ENCODE results near the gene GBP7.
"Not testable (repeated sequence)": the region's sequence is repeated elsewhere in the genome, so short reads cannot be mapped to it uniquely, and the experiment has no call there.

Gene GBP7

DNA sequence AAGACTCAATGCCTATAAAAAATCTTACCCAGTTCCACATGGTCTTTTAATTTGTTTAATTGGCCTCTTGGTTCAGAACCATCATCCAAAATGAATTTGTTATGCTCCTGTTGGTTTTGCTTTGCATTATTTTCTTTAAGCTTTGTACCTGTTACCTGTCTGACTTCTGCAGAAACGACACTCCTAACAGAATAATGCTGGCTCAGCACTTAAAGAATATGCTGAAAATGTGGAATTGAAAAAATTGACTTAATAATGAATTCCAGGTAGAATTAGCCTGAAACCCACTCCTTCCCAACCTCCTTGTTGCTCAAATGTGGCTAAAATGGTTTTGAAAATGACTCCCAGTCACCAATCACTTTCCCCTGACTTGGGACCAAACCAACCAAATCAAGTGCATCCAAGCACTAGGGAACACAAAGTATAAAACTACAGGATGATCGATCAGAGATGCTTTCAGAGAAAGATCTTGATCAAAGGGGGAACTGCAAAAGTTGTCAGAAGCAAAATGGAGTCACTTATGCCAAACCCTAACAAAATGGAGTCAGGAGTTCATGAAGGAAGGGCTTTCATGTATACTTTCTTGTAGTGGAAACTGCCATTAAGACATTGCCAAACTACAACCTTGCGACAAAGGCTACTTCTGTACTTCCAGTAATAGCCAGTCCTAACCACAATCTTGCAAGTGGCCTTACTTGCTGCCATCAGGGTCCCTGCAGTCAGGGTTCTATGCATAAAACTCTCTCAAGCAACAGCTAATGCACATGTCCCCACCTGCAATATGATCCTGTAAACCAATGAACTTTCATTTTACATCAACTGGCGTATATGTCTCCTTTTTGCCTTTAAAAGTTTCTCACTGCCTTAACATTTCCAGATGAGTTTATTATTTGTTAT is 5.4 kb downstream of the GBP7 start:
- DNase-seq (ENCODE audit: low read depth, low spot score), result no peak

- no peak for DNase-seq (ENCODE audit: low read depth, low spot score)
These were observed 6.6 kb downstream of the GBP7 start for GRCh38 chr1:89169166-89169565.

DNA sequence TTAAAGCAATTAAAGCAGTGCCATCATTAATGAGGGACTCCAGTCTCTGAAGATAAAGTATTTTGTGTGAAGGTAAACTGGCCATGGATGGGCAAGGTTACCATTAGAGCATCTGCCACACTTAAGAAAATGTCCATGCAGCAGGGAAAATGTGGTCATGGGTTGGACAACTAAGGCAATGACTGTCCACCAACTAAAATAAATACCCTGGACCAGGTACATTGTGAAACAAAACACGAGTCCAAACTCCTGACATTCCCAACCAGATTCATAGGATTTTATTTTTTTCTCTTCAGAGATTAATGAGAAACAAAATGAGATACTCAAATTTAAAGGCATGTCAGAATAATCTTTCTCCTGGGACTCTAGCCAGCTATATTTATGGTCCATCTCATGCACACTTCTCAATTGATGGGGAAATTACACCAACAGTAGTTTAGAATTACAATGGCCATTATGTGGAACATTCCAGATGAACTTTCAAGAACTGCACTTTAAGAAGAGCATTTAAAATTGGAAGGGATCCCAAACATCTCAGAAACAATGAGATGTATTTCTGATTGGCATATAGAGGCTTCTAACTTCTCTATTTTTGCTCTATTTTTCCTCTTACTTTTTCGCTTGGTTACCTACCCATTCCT is 8.1 kb downstream of the GBP7 start:
- DNase-seq (ENCODE audit: low read depth, low spot score), result no peak

- DNase-seq (ENCODE audit: low read depth, low spot score), result no peak
These were observed 9.1 kb downstream of the GBP7 start for GRCh38 chr1:89166705-89167104.

DNA sequence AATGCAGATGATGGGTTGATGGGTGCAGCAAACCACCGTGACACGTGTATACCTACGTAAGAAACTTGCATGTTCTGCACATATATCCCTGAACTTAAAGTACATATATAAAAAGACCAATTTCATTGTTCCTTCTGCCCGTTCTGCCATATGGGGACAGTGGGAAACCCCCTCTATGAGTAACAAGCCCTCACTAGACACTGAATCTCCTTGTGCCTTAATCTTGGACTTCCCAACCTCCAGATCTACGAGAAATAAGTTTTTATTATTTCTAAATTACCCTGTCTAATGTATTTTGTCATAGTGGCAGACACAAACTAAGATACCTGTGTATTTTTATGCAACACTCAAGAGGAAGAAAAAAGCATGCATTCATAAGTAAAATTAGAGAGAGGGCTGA is 10.0 kb downstream of the GBP7 start:
- DNase-seq (ENCODE audit: low read depth, low spot score), result no peak

DNA sequence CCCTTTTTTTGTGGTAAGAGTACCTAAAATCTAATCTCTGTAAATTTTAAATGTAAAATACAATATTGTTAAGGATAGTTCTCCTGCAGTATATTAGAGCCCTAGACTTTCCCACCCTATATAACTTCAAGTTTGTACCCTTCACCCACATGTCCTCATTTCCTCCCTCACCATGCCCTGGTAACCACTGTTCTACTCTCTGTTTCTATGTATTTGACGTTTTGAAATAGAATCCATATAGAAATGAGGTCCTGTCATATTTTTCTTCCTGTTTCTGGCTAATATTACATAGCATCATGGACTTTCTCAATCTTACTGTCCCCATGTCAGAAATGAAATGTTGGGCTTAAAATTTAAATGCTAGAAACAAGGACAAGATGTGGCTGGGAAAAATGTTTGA is 24.8 kb downstream of the GBP7 start:
- DNase-seq (ENCODE audit: low read depth, low spot score), result no peak

GRCh38 chr1:89149976-89150375 is 25.8 kb downstream of the GBP7 start:
- DNase-seq (ENCODE audit: low read depth, low spot score), result no peak

DNA sequence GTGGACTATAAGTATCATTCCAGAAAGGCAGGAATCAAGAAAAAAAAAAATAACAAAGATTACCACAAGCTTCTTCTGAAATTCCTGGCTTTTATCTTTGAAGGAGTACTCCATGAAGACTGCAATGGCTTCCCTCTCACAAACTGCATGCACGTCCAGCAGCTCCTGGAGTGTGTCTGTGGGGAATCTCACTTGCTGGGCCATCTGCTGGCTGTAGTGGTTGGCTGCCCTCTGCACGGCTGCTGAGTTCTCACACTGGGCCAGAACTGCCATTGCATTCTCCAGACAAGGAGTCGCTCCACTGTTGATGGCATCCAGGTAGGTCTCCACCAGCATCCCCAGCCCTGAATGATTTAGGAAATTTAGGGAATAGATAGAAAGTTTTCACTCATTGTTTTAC is 26.6 kb downstream of the GBP7 start:
- no peak for DNase-seq (ENCODE audit: low read depth, low spot score)

GRCh38 chr1:89147678-89148658 is 27.8 kb downstream of the GBP7 start:
- DNase-seq (ENCODE audit: low read depth, low spot score), result no peak

DNA sequence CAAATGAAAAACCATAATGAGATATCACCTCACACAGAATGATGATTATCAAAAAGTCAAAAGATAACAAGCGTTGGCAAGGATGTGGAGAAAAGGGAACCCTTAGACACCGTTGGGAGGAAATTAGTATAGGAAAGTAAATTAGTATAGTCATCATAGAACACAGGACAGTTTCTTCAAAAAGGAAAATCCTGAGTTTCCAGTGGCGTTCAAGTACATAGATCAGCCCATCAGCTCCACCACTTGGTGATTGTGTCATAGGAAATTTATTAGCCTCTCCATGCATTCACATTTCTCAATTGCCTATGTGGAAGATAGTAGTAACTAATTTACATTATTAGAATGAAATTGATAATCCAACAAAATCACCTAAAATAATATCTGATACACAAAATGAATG is 29.1 kb downstream of the GBP7 start:
- DNase-seq (ENCODE audit: low read depth, low spot score), result no peak

DNA sequence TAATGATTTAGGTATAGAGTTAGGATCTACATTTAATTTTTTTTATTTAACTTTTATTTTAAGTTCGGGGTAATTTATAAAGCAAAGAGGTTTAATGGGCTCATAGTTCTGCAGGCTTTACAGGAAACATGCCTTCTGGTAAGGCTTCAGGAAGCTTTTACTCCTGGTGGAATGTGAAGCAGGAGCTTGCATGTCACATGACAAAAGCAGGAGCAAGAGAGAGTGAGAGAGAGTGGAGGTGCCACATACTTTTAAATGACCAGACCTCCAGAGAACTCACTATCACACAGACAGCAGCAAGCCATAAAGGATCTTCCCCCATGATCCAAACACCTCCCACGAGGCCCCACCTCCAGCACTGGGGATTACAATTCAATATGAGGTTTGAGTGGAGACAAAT is 32.3 kb downstream of the GBP7 start:
- DNase-seq (ENCODE audit: low read depth, low spot score), result no peak

DNA sequence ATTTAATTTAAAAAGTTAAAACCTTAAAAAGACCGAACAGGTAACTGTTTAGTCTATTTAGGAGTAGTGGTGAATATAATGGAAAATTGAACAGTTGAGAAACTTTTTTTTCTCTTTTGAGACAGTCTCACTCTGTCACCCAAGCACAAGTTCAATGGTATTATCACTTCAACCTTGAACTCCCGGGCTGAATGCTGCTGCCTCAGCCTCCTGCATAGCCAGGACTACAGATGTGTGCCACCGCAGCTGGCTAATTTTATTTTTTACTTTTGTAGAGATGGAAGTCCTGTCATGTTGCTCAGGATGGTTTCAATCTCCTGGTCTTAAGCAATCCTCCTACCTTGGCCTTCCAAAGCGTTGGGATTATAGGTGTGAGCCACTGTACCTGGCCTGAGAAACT is 33.6 kb downstream of the GBP7 start:
- DNase-seq (ENCODE audit: low read depth, low spot score), result no peak

DNA sequence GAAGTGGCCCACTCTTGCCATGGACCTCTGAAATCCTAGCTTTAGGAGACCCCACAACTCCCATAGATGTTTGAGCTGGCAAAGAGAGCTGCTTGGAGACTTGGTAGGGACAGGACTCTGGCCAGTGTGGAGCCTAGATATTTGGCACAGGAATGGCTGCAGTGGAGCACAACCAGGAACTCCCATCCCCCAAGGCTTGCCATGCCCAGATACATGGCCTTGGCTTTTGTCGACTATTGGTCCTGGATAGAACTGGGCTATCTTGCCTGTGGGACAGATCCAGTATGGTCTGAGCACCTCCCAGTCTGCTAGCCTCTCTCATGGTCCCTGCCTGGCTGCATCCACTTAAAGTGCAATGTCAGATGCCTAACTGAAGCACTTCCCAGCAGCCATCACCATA is 42.1 kb downstream of the GBP7 start:
- DNase-seq (ENCODE audit: low read depth, low spot score), result no peak

- DNase-seq (ENCODE audit: low read depth, low spot score), result no peak
These were observed 45.1 kb downstream of the GBP7 start for GRCh38 chr1:89130716-89131115.

DNA sequence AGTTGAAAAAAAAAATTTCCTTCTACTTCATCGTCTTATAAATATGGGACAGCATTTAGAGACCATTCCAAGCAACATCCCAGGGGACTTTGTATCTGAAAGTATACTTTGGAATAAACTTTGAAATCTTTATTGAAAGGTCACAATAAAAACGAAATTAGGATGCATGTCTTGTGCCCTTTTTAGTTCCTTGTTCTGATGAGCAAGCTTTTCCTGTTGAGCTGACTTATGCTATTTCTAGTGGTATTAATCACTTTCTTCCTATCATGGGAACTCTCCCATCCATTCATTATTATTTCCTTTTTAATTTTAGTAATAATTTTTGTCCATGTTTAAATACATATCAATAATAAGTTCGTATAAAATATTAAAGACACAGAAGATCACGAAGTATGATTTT is 45.9 kb downstream of the GBP7 start:
- no peak for DNase-seq (ENCODE audit: low read depth, low spot score)

DNA sequence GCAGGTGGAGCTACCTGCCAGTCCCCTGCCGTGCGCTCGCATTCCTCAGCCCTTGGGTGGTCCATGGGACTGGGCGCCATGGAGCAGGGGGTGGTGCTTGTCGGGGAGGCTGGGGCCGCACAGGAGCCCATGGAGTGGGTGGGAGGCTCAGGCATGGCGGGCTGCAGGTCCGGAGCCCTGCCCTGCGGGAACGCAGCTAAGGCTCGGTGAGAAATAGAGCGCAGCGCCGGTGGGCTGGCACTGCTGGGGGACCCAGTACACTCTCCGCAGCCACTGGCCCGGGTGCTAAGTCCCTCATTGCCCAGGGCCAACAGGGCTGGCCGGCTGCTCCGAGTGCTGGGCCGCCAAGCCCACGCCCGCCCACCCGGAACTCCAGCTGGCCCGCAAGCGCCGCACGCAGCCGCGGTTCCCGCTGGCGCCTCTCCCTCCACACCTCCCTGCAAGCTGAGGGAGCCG is 47.8 kb downstream of the GBP7 start:
- not testable (repeated sequence) for DNase-seq (ENCODE audit: low read depth, low spot score)

DNA sequence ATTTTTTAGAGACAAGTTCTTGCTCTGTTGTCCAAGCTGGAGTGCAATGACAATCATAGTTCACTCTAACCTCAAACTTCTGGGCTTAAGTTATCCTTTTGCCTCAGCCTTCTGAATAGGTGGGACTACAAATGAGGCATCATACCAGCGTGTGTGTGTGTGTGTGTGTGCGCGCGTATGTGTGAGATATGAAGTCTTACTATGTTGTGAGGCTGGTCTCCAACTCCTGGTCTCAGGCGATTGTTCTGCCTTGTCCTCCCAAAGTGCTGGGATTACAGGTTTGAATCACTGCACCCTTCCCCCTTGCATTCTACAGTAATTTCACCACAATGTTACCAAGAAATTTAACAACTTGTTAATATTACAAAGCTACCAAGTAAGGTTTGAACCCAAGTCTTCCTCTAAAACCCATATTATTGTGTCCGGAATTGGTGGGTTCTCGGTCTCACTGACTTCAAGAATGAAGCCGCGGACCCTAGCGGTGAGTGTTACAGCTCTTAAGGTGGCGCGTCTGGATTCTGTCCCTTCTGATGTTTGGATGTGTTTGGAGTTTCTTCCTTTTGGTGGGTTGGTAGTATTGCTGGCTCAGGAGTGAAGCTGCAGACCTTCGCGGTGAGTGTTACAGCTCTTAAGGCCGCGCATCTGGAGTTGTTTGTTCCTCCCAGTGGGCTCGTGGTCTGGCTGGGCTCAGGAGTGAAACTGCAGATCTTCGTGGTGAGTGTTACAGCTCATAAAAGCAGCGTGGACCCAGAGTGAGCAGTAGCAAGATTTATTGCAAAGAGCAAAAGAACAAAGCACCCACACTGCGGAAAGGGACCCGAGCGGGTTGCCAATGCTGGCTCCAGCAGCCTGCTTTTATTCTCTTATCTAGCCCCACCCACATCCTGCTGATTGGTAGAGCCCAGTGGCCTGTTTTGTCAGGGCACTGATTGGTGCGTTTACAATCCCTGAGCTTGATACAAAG is 48.9 kb downstream of the GBP7 start:
- DNase-seq (ENCODE audit: low read depth, low spot score), result peak; percentile 66

- no peak for DNase-seq (ENCODE audit: low read depth, low spot score)
These were observed 49.8 kb downstream of the GBP7 start, which contains the start of gene GBP2 for GRCh38 chr1:89125913-89126580. GBP2 (minus strand) TSS chr1:89126114; CDS start chr1:89121966, 4,148 bp downstream.

DNA sequence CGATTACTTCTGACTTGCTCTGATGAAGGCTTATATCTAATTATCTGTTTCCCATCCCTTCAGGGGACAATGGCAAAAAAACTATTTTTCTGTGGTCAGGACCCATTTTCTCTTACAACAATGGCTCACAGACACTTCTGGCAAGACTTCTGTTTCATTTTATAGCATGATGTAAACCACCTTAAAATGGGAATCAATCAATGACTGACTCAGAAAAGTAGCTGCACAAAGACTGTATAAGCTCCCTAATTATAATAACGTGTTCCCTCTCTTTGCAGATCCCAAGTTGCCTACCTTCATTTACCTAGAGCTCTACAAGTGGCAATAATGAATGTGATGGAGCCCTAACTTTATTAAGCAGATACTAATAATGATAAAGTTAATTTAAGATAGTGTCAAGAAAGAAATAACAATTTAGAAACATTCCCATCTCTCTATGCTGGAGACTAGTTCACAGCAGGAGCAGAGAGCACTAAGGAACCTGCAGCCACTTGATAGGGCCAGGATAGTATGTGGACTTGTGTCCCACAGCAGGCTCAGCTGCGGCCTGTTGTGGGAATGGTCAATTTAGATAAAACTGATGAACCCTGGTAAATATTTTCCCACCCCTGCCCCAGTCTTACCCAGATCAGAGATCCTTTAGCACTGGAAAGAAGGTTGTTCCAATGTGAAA is 50.4 kb downstream of the GBP7 start:
- DNase-seq (ENCODE audit: low read depth, low spot score), result no peak

GRCh38 chr1:89121641-89122040 is 54.2 kb downstream of the GBP7 start:
- DNase-seq (ENCODE audit: low read depth, low spot score), result no peak
